ENCODE results near the gene TTLL5. TPM values are rescaled to one million over a fixed set of nuclear protein-coding genes. Genes with fewer than 3 reads are reported as not detected.

Gene TTLL5
- total RNA-seq, 2 experiments from 2014 or later = 27.3 to 38.6 TPM

DNA sequence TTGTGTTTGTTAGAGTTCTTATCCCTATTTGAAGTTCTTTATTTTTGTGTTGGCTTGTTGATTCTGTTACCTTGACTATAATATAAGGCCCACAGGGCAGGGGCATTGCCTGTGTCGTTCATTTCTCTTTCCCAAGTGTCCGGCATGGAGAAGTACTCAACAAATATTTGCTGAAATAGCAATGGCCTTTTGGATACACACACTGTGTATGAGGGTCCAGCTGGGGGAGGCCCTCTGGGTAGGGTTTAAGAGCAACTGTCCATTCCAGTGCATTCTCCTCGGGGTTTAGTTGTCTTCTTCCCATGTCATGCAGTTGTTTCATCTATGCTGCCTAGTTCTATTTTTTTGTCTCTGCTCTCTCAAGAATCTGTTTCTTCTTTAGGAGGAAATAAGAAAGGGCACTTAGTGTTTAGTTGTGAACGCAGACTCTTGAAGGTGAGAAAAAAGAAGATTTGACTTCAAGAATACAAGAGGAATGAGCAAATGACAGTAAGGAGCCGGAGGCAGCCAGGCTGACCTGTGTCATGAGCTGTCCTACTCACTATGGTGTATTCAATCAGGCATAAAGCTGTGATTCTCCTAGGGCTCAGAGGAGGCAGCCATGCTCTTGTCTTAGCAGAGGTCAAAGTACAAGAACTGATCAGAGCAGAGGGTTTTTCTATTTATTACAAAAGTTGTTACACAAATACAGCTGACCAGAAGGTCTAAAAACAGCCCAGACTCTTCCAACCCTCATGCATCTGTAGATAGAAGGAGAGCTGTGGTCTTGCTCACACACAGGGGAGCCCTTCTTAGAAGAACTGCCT, 10.6 kb upstream of the TTLL5 start:
- ATAC-seq = no peak
- H3K9me3 Mint-ChIP-seq (ENCODE audit: low read depth) = no peaks in the 10 kb centered on the region
- no peak overlapping the region for H3K4me3 Mint-ChIP-seq
- H3K36me3 Mint-ChIP-seq (ENCODE audit: low read depth) = peaks cover 35% of the 10 kb centered on the region
- H3K4me1 Mint-ChIP-seq = peaks cover 6% of the 10 kb centered on the region
- no peak overlapping the region for H3K27ac Mint-ChIP-seq
- intact Hi-C loops (cut with DNase I, micrococcal nuclease) = loop anchor here in 1 of 2 experiments (5.0 to 10.0 kb wide), 3 partner anchors 136 to 518 kb away; no protein-coding TSS in a partner anchor
- no peak for DNase-seq
- ChIA-PET POLR2A (no interaction called here), CTCF (interaction anchor here (0.7 to 8.6 kb wide), 7 partner anchors 10 to 203 kb away, joined by 3 to 104 read pairs (median 3); partner anchors contain the start of genes ERG28, FLVCR2 and TTLL5)
- H3K27me3 Mint-ChIP-seq = no peaks in the 10 kb centered on the region

- Mint-ChIP-seq H3K4me3 (no peak overlapping the region), H3K4me1 (peaks cover 7% of the 10 kb centered on the region), H3K9me3 (ENCODE audit: low read depth) (no peaks in the 10 kb centered on the region), H3K27me3 (no peaks in the 10 kb centered on the region), H3K27ac (no peak overlapping the region), H3K36me3 (ENCODE audit: low read depth) (peaks cover 33% of the 10 kb centered on the region)
- POLR2A ChIA-PET = interaction anchor here (0.5 kb wide), 1 partner anchor 345 kb away, joined by 6 read pairs; no protein-coding TSS in a partner anchor
- CTCF ChIA-PET = interaction anchor here (0.7 to 8.6 kb wide), 35 partner anchors 9 to 405 kb away, joined by 3 to 104 read pairs (median 5); partner anchors contain the start of gene FLVCR2
- DNase-seq (no peak), ATAC-seq (peak; percentile 30)
- intact Hi-C loops (cut with DNase I, micrococcal nuclease) = loop anchor here in 1 of 2 experiments (5.0 to 10.0 kb wide), 3 partner anchors 139 to 521 kb away; no protein-coding TSS in a partner anchor
Measured at GRCh38 chr14:75653563-75653962, 7.5 kb upstream of the TTLL5 start.

DNA sequence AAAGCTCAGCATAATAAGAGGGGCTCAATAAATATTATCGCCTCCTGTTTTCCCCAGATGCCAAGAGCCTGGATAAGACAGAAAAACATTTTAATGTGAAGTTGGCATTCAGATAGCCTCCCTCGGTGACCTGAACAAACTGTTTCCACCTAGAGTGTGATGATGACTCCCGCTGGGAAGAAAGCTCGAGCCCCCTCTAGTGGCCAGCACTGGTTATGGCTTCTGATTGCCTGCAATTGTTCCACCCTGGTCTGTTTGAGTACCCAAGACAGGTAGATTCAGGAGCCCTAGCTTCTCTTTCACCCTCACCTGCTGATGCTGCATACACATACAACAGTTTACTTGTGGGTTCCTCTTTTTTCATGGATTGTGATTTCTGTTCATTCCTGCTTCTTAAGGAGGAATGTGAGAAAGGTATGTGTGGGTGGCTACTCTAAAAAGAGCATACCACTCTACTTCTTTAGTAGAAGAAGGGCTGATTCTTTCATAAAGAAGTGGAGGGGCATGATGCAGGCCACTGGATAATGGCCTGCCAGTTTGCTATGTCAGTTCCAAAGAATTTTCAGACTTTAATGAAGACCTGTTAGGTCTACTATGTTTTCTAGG, 6.8 kb upstream of the TTLL5 start:
- H3K4me3 Mint-ChIP-seq = no peak overlapping the region
- DNase-seq (peak; percentile 91), ATAC-seq (peak; percentile 94)
- no peaks in the 10 kb centered on the region for H3K27me3 Mint-ChIP-seq
- ChIA-PET POLR2A (interaction anchor here (0.5 to 0.6 kb wide), 2 partner anchors 346 to 1092 kb away, joined by 4 to 6 read pairs; no protein-coding TSS in a partner anchor), CTCF (interaction anchor here (0.6 to 8.6 kb wide), 45 partner anchors 9 to 751 kb away, joined by 3 to 104 read pairs (median 4); partner anchors contain the start of gene FLVCR2)
- no peak overlapping the region for H3K27ac Mint-ChIP-seq
- peaks cover 33% of the 10 kb centered on the region for H3K36me3 Mint-ChIP-seq (ENCODE audit: low read depth)
- peaks cover 11% of the 10 kb centered on the region for H3K4me1 Mint-ChIP-seq
- no peaks in the 10 kb centered on the region for H3K9me3 Mint-ChIP-seq (ENCODE audit: low read depth)
- intact Hi-C loops (cut with DNase I, micrococcal nuclease) = loop anchor here (1.0 to 10.0 kb wide), 6 partner anchors 77 to 522 kb away; no protein-coding TSS in a partner anchor

GRCh38 chr14:75655235-75655634, 5.8 kb upstream of the TTLL5 start:
- no peak overlapping the region for H3K27ac Mint-ChIP-seq
- ATAC-seq (no peak), DNase-seq (no peak)
- POLR2A ChIA-PET = no interaction called here
- H3K4me3 Mint-ChIP-seq = no peak overlapping the region
- CTCF ChIA-PET = interaction anchor here (0.6 to 8.6 kb wide), 22 partner anchors 11 to 509 kb away, joined by 3 to 104 read pairs (median 4); partner anchors contain the start of gene FLVCR2
- intact Hi-C loops (cut with DNase I, micrococcal nuclease) = loop anchor here (2.0 to 10.0 kb wide), 2 partner anchors 140 to 166 kb away; no protein-coding TSS in a partner anchor
- no peaks in the 10 kb centered on the region for H3K27me3 Mint-ChIP-seq
- H3K9me3 Mint-ChIP-seq (ENCODE audit: low read depth) = no peaks in the 10 kb centered on the region
- peaks cover 18% of the 10 kb centered on the region for H3K4me1 Mint-ChIP-seq
- H3K36me3 Mint-ChIP-seq (ENCODE audit: low read depth) = peaks cover 26% of the 10 kb centered on the region

- H3K9me3 Mint-ChIP-seq (ENCODE audit: low read depth) = no peaks in the 10 kb centered on the region
- DNase-seq (no peak), ATAC-seq (no peak)
- H3K36me3 Mint-ChIP-seq (ENCODE audit: low read depth) = peaks cover 11% of the 10 kb centered on the region
- ChIA-PET CTCF (interaction anchor here (0.8 to 8.6 kb wide), 9 partner anchors 10 to 350 kb away, joined by 3 to 104 read pairs (median 3); partner anchors contain the start of gene FLVCR2), POLR2A (no interaction called here)
- no peaks in the 10 kb centered on the region for H3K27me3 Mint-ChIP-seq
- no peak overlapping the region for H3K4me3 Mint-ChIP-seq
- no peak overlapping the region for H3K27ac Mint-ChIP-seq
- intact Hi-C loops (cut with DNase I, micrococcal nuclease) = loop anchor here in 1 of 2 experiments (10.0 kb wide), 1 partner anchor 143 kb away; no protein-coding TSS in a partner anchor
- H3K4me1 Mint-ChIP-seq = peaks cover 22% of the 10 kb centered on the region
Measured at GRCh38 chr14:75657331-75657730, 3.7 kb upstream of the TTLL5 start.

DNA sequence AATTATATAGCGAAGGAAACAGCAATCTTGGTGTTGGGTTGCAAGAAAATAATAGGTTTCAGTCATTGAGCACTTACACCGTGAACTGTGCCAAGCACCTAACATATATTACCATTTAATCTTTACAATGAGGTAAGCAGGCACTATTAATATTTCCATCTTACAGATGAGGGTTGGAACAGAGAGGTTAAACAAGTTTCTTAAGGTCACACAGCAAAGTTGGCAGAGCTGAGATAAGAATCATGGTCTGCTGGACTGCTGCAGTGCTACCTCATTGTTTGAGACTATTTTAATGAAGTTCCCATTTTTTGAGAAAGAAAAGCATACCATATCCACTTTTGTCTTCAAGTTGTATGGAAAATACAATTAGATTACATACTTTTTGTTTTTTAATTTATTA, 2.1 kb upstream of the TTLL5 start:
- Mint-ChIP-seq H3K4me1 (peaks cover 19% of the 10 kb centered on the region), H3K27ac (peak overlapping the region; percentile 40), H3K36me3 (ENCODE audit: low read depth) (peaks cover 4% of the 10 kb centered on the region), H3K9me3 (ENCODE audit: low read depth) (no peaks in the 10 kb centered on the region), H3K4me3 (no peak overlapping the region), H3K27me3 (no peaks in the 10 kb centered on the region)
- intact Hi-C loops (cut with DNase I, micrococcal nuclease) = loop anchor here in 1 of 2 experiments (10.0 kb wide), 1 partner anchor 144 kb away; no protein-coding TSS in a partner anchor
- ChIA-PET POLR2A (no interaction called here), CTCF (interaction anchor here (1.8 kb wide), 1 partner anchor 170 kb away, joined by 8 read pairs; no protein-coding TSS in a partner anchor)
- ATAC-seq (no peak), DNase-seq (no peak)

GRCh38 chr14:75660238-75660629, 812 bp upstream of the TTLL5 start:
- peak overlapping the region; percentile 96 for H3K4me3 Mint-ChIP-seq
- no peaks in the 10 kb centered on the region for H3K27me3 Mint-ChIP-seq
- no peaks in the 10 kb centered on the region for H3K9me3 Mint-ChIP-seq (ENCODE audit: low read depth)
- POLR2A ChIA-PET = interaction anchor here (1.0 to 1.5 kb wide), 3 partner anchors 83 to 117 kb away, joined by 4 to 6 read pairs (median 6); no protein-coding TSS in a partner anchor
- ATAC-seq = no peak
- CTCF ChIA-PET = interaction anchor here (0.7 to 1.9 kb wide), 13 partner anchors 10 to 351 kb away, joined by 3 to 17 read pairs (median 3); no protein-coding TSS in a partner anchor
- peaks cover 17% of the 10 kb centered on the region for H3K4me1 Mint-ChIP-seq
- intact Hi-C loops (cut with DNase I, micrococcal nuclease) = loop anchor here (1.0 to 5.0 kb wide), 8 partner anchors 83 to 1153 kb away; partner anchors contain the start of genes ANGEL1 (in 1 of the 2), DLST (in 1 of the 2), FOS (in 1 of the 2) and GPATCH2L (in 1 of the 2)
- no peak for DNase-seq
- peaks cover 8% of the 10 kb centered on the region for H3K36me3 Mint-ChIP-seq (ENCODE audit: low read depth)
- peak overlapping the region; percentile 99 for H3K27ac Mint-ChIP-seq

DNA sequence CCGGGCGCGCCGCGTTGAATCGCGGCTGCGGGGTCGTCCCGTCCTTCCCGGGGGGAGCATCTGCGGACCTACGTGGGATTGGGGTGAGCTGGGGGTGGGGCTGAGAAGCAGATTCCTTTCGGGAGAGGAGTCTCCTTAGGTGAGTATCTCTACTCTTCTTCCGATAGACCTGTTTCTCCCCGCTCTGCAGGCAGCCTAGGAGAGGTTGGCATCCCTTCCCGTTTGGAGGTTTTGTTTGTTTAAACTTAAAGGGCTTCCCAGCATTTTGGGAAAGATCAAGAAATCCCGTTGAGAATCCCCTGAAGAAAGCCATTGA, 411 bp downstream of the TTLL5 start:
- Mint-ChIP-seq H3K27ac (peak overlapping the region; percentile 99), H3K9me3 (ENCODE audit: low read depth) (no peaks in the 10 kb centered on the region), H3K4me3 (peak overlapping the region; percentile 96), H3K4me1 (peaks cover 17% of the 10 kb centered on the region), H3K27me3 (no peaks in the 10 kb centered on the region), H3K36me3 (ENCODE audit: low read depth) (peaks cover 8% of the 10 kb centered on the region)
- DNase-seq (no peak), ATAC-seq (no peak)
- intact Hi-C loops (cut with DNase I, micrococcal nuclease) = loop anchor here (1.0 to 5.0 kb wide), 14 partner anchors 12 to 1151 kb away; partner anchors contain the start of genes TMED10 (in 2 of the 2), ANGEL1 (in 1 of the 2), AREL1 (in 1 of the 2) and BATF (in 1 of the 2)
- POLR2A ChIA-PET = interaction anchor here (0.6 to 1.5 kb wide), 5 partner anchors 98 to 739 kb away, joined by 3 to 7 read pairs (median 6); no protein-coding TSS in a partner anchor
- CTCF ChIA-PET = interaction anchor here (0.8 to 1.0 kb wide), 3 partner anchors 91 to 353 kb away, joined by 3 to 5 read pairs (median 4); no protein-coding TSS in a partner anchor

- Mint-ChIP-seq H3K4me1 (peaks cover 17% of the 10 kb centered on the region), H3K4me3 (peak overlapping the region; percentile 42), H3K36me3 (ENCODE audit: low read depth) (peaks cover 8% of the 10 kb centered on the region), H3K27me3 (no peaks in the 10 kb centered on the region), H3K27ac (no peak overlapping the region), H3K9me3 (ENCODE audit: low read depth) (no peaks in the 10 kb centered on the region)
- DNase-seq (no peak), ATAC-seq (no peak)
- intact Hi-C loops (cut with DNase I, micrococcal nuclease) = loop anchor here (5.0 kb wide), 2 partner anchors 319 to 781 kb away; partner anchors contain the start of genes DLST (in 1 of the 2) and TGFB3 (in 1 of the 2)
- CTCF ChIA-PET = interaction anchor here (0.6 to 1.0 kb wide), 4 partner anchors 9 to 368 kb away, joined by 3 to 4 read pairs (median 4); no protein-coding TSS in a partner anchor
- POLR2A ChIA-PET = no interaction called here
Measured at GRCh38 chr14:75662966-75663365, 1.9 kb downstream of the TTLL5 start.

DNA sequence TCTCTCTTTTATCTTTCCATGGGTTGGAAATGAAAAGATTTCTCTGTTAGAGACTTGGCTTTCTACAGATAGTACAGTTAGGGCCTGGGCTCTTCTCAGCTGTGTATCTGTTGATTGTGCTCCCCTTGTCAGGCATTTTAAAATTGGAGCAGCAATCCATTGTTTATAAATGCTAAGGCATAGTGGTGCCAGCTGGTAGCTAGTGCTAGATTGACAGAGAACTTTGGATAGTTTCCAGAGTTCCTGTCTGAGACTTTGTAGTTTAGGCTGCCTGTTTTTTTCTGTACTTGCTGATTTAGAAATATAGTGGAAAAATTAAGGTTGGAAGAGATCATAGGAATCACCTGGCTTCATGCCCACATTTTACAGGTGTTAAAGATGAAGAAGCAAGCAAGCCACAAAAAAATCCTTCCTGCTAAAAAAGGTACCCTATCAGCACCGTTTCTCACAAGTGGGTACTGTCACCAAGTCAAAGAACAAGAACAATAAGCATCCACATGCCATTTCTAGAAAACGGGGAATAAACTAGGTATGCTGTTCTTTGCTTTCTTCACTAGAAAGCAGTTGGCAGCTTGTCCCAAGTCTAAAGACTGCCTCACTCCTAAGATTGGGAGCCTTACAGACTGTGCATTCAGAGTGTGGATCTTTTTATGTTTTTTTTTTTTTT, 6.2 kb downstream of the TTLL5 start:
- Mint-ChIP-seq H3K27me3 (no peaks in the 10 kb centered on the region), H3K36me3 (ENCODE audit: low read depth) (peaks cover 34% of the 10 kb centered on the region), H3K27ac (no peak overlapping the region), H3K4me3 (no peak overlapping the region), H3K4me1 (peaks cover 8% of the 10 kb centered on the region), H3K9me3 (ENCODE audit: low read depth) (no peaks in the 10 kb centered on the region)
- ChIA-PET CTCF (interaction anchor here (0.9 to 1.5 kb wide), 4 partner anchors 9 to 90 kb away, joined by 3 to 4 read pairs (median 3); no protein-coding TSS in a partner anchor), POLR2A (no interaction called here)
- ATAC-seq (no peak), DNase-seq (no peak)
- intact Hi-C loops (cut with DNase I, micrococcal nuclease) = no loop called here

Data from activated CD4-positive, alpha-beta T cell treated with anti-CD3 and anti-CD28 coated beads for 36 hours (primary cell).